ENCODE measurements around the gene KCNH6.

The KCNH6 gene

DNA sequence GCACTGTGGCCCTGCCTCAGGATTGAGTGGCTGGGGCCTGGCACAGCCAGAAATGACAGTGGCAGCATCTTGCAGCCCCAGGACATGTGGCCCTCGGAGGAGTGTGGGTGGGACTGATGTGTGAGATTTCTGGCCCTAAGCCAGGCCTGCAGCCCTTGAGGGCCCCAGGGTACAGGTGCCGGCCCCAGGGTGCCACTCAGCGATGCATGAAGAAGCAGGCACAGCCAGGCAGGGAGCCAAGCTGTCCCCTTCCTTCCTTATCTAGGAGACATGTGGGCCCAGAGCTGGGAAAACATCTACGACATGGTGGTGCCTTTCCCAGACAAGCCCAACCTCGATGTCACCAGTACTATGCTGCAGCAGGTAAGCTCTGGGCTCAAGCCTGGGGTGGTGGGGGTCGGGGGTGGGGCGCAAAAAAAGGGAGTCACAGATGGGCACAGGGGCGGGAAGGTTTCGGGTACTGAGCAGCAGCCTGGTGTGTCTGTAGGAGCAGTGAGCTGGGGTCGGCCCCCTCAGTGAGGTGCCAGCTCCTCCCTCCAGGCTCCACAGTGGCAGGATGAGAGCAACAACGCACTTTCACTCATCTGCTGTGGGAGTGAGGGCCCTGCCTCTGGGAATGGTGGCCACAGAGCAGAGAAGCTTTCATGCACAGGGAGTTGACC lies 42.2 kb upstream of the KCNH6 start (continued):
- TF ChIP-seq ZNF664 (tag by site-specific recombination; IDR thresholded peaks at IDR 0.05) (no peak), ZNF600 (tag by site-specific recombination; IDR thresholded peaks at IDR 0.05) (no peak), SP7 (tag by site-specific recombination; IDR thresholded peaks at IDR 0.05) (peak; percentile 36; the same call in 1 of the 2 replicates), PATZ1 (tag by site-specific recombination; IDR thresholded peaks at IDR 0.05) (0 out of 2 replicates have a peak, but pooled peaks have one; percentile 34), ZNF121 (tag by site-specific recombination; IDR thresholded peaks at IDR 0.05) (peak; percentile 53; the same call in 1 of the 2 replicates), ZNF423 (tag by site-specific recombination; IDR thresholded peaks at IDR 0.05) (peak; percentile 81), ZNF394 (tag by site-specific recombination; IDR thresholded peaks at IDR 0.05; ENCODE audit: borderline replicate concordance) (no peak), ZNF660 (tag by site-specific recombination; IDR thresholded peaks at IDR 0.05) (0 out of 2 replicates have a peak, but pooled peaks have one; percentile 26), REPIN1 (tag by site-specific recombination; IDR thresholded peaks at IDR 0.05; ENCODE audit: low read depth) (no peak), ZNF670 (tag by site-specific recombination; IDR thresholded peaks at IDR 0.05; ENCODE audit: low read depth) (no peak), ZNF169 (tag by site-specific recombination; IDR thresholded peaks at IDR 0.05) (no peak), SALL2 (tag by site-specific recombination; IDR thresholded peaks at IDR 0.05; ENCODE audit: borderline replicate concordance) (no peak), ZSCAN23 (tag by site-specific recombination; IDR thresholded peaks at IDR 0.05) (no peak), ZNF266 (tag by site-specific recombination; IDR thresholded peaks at IDR 0.05; ENCODE audit: low read depth) (no peak), GFI1B (tag by site-specific recombination; IDR thresholded peaks at IDR 0.05) (no peak), GLI4 (tag by site-specific recombination; IDR thresholded peaks at IDR 0.05) (no peak), ZNF76 (tag by site-specific recombination; IDR thresholded peaks at IDR 0.05; ENCODE audit: borderline replicate concordance, low read depth) (no peak), ZNF157 (tag by site-specific recombination; IDR thresholded peaks at IDR 0.05) (no peak), HOXC10 (CRISPR knock-in tag; IDR thresholded peaks at IDR 0.05) (no peak), ZNF16 (tag by site-specific recombination; IDR thresholded peaks at IDR 0.05; ENCODE audit: low read depth) (no peak), SCRT2 (tag by site-specific recombination; IDR thresholded peaks at IDR 0.05) (peak; percentile 17; the same call in 1 of the 2 replicates), ZNF843 (tag by site-specific recombination; IDR thresholded peaks at IDR 0.05) (0 out of 2 replicates have a peak, but pooled peaks have one; percentile 37), ZFP69B (tag by site-specific recombination; IDR thresholded peaks at IDR 0.05) (peak; percentile 82), ZFHX2 (tag by site-specific recombination; conservative IDR thresholded peaks at IDR 0.05) (peak; percentile 68), ZBTB10 (tag by site-specific recombination; IDR thresholded peaks at IDR 0.05) (0 out of 2 replicates have a peak, but pooled peaks have one; percentile 5), HOXD13 (CRISPR knock-in tag; IDR thresholded peaks at IDR 0.05; ENCODE audit: borderline replicate concordance) (no peak), ZNF501 (tag by site-specific recombination; IDR thresholded peaks at IDR 0.05) (no peak), ZNF174 (tag by site-specific recombination; IDR thresholded peaks at IDR 0.05) (no peak), ZXDB (tag by site-specific recombination; IDR thresholded peaks at IDR 0.05) (no peak), ZNF140 (tag by site-specific recombination; IDR thresholded peaks at IDR 0.05) (no peak), GLIS2 (tag by site-specific recombination; IDR thresholded peaks at IDR 0.05) (no peak), ZBTB8A (tag by site-specific recombination; IDR thresholded peaks at IDR 0.05) (peak; percentile 90), ZBTB20 (tag by site-specific recombination; IDR thresholded peaks at IDR 0.05) (peak; percentile 25; the same call in 1 of the 2 replicates), ZSCAN30 (tag by site-specific recombination; IDR thresholded peaks at IDR 0.05) (peak; percentile 76; the same call in 1 of the 2 replicates), MZF1 (tag by site-specific recombination; IDR thresholded peaks at IDR 0.05; ENCODE audit: borderline replicate concordance) (no peak), RBAK (tag by site-specific recombination; IDR thresholded peaks at IDR 0.05) (no peak), ZIC2 (tag by site-specific recombination; IDR thresholded peaks at IDR 0.05) (peak; percentile 95), ZNF544 (tag by site-specific recombination; IDR thresholded peaks at IDR 0.05) (no peak), ZFP3 (tag by site-specific recombination; IDR thresholded peaks at IDR 0.05; ENCODE audit: low read depth) (no peak), ZSCAN16 (tag by site-specific recombination; IDR thresholded peaks at IDR 0.05) (no peak)
